Ascending aorta (tissue), 2 donors: ENCODE results near the gene SERPINA3. TPM values are rescaled to one million over a fixed set of nuclear protein-coding genes. Genes with fewer than 3 reads are reported as not detected.

Source experiments
- DNase-seq, 2 donors: peaks; one replicate each; pipeline ENCODE4 v3.0.0-alpha.2; 2019; ENCODE audit warnings: low spot score in 2 of 2
- H3K27ac ChIP-seq, 2 donors: fragments of 200-600 bp; sonication (generic); one replicate each; pipeline ENCODE4 v1.5.1; 2016 to 2017; ENCODE audit warnings: mild to moderate bottlenecking in 1 of 2
- H3K27me3 ChIP-seq: fragments of 200-600 bp; sonication (generic); one replicate; pipeline ENCODE4 v1.5.1; 2017
- H3K36me3 ChIP-seq, 2 donors: fragments of 200-600 bp; sonication (generic); one replicate each; pipeline ENCODE4 v1.5.1; 2016
- H3K4me1 ChIP-seq, 2 donors: fragments of 200-600 bp; sonication (generic); one replicate each; pipeline ENCODE4 v1.5.1; 2016 to 2017; ENCODE audit warnings: mild to moderate bottlenecking in 1 of 2
- H3K4me3 ChIP-seq, 2 donors: fragments of 200-600 bp; sonication (generic); one replicate each; pipeline ENCODE4 v1.5.1; 2016 to 2017; ENCODE audit warnings: mild to moderate bottlenecking in 1 of 2
- H3K9me3 ChIP-seq, 2 donors: fragments of 200-600 bp; sonication (generic); one replicate each; pipeline ENCODE4 v1.5.1; 2016
- intact Hi-C: fragments of 100-400 bp; cut with DNase I; formaldehyde crosslinking; loops from one replicate; pipeline ENCODE4 v1.15.1; 2023
- total RNA-seq: library from RNA; depleted of rRNA; stranded (reverse); fragments of >200 nt; gene quantifications from one replicate; pipeline ENCODE4 v1.1.0, GENCODE V29; 2016
- TF ChIP-seq, protein P1 (sequence below), 3 experiments: fragments of 200-600 bp in 2 of 3; fragments of 450-650 bp in 1 of 3; sonication (generic) in 2 of 3; IDR thresholded peaks; one replicate each; pipeline ENCODE4 v1.5.1; 2016 to 2019; ENCODE audit warnings: antibody characterized with exemption in 3 of 3, mild to moderate bottlenecking in 1 of 3, moderate library complexity in 1 of 3

The SERPINA3 gene
- total RNA-seq, 1 donor from 2014 or later, result 207 TPM

- no peak for DNase-seq
- intact Hi-C loops, result no loop called here
- H3K4me3 ChIP-seq, result no peak overlapping the region
- no peaks in the 10 kb centered on the region for H3K36me3 ChIP-seq
- no peaks in the 10 kb centered on the region for H3K9me3 ChIP-seq
- H3K4me1 ChIP-seq, result no peaks in the 10 kb centered on the region
- TF ChIP-seq, protein P1, sequence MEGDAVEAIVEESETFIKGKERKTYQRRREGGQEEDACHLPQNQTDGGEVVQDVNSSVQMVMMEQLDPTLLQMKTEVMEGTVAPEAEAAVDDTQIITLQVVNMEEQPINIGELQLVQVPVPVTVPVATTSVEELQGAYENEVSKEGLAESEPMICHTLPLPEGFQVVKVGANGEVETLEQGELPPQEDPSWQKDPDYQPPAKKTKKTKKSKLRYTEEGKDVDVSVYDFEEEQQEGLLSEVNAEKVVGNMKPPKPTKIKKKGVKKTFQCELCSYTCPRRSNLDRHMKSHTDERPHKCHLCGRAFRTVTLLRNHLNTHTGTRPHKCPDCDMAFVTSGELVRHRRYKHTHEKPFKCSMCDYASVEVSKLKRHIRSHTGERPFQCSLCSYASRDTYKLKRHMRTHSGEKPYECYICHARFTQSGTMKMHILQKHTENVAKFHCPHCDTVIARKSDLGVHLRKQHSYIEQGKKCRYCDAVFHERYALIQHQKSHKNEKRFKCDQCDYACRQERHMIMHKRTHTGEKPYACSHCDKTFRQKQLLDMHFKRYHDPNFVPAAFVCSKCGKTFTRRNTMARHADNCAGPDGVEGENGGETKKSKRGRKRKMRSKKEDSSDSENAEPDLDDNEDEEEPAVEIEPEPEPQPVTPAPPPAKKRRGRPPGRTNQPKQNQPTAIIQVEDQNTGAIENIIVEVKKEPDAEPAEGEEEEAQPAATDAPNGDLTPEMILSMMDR (IDR thresholded peaks at IDR 0.05), result no peak
- H3K27me3 ChIP-seq, result no peaks in the 10 kb centered on the region
- H3K27ac ChIP-seq, result no peak overlapping the region
These were observed 53.4 kb downstream of the SERPINA3 start for GRCh38 chr14:94665544-94665943.

DNA sequence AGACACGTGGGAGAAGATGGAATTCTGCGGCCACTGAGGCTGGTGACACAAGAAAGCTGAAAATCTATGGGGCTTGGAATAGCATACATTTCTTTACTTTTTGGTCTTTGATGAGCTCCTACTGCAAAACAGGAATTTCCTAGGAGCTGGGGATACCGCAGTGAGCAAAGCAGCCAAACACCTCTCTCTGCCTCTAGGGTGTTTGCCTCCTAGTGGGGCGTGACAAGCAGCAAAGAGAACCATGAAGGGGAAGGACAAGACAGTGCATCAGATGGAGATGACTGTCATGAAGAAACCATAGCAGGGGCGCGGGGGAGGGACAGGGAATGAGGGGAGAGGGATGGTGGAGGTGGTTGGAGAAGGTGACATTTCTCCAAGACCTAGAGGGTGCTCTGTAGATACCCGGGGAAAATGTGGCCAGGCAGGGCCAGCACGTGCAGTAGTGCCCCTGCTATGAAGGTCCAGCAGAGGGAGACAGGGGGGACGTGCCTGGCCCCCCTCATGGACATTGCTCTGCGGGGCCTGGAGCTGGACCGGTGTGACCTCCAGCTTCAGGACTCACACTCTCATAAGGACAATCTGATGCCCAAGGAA, 58.6 kb downstream of the SERPINA3 start:
- no peaks in the 10 kb centered on the region for H3K36me3 ChIP-seq
- no peaks in the 10 kb centered on the region for H3K4me1 ChIP-seq
- intact Hi-C loops, result no loop called here
- no peak overlapping the region for H3K27ac ChIP-seq
- H3K9me3 ChIP-seq, result no peaks in the 10 kb centered on the region
- H3K4me3 ChIP-seq, result no peak overlapping the region
- no peaks in the 10 kb centered on the region for H3K27me3 ChIP-seq
- peak in 1 of 2 donors; percentile 47 for DNase-seq
- TF ChIP-seq, protein P1 (IDR thresholded peaks at IDR 0.05), result no peak

DNA sequence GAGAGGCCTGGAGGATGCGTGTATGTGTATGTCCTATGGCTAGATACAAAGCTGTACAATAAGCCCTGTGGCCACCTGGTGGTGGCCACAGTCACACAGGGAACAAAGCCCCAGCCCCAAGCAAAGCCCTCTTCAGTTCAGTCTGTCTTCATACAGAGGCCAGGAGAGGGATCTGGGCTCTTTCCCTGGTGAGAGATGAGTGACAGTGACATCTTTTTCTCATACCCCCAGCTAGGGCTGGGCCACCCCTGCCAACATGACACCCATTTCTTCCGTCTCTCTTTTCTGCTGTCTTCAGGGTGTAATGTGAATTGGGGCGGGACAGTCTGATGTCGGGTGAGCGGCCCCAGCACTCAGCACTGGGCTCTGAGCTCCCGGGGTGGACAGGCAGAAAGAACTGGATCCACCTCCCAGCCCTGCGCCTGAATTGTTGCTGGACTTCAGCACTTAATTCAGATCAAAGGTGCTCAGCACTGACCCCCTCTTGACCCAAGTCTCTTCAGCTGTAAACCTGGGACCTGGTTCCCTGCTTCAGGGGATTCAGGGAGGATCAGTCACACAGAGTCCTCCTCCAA, 59.8 kb downstream of the SERPINA3 start:
- H3K36me3 ChIP-seq, result no peaks in the 10 kb centered on the region
- peak in 1 of 2 donors; percentile 30 for DNase-seq
- H3K27ac ChIP-seq, result no peak overlapping the region
- intact Hi-C loops, result no loop called here
- H3K9me3 ChIP-seq, result no peaks in the 10 kb centered on the region
- no peak overlapping the region for H3K4me3 ChIP-seq
- H3K4me1 ChIP-seq, result no peaks in the 10 kb centered on the region
- TF ChIP-seq, protein P1 (IDR thresholded peaks at IDR 0.05), result peak in 1 of 3 experiments; percentile 39
- no peaks in the 10 kb centered on the region for H3K27me3 ChIP-seq

GRCh38 chr14:94673071-94673470, 60.9 kb downstream of the SERPINA3 start:
- Histone ChIP-seq H3K36me3 (no peaks in the 10 kb centered on the region), H3K27me3 (no peaks in the 10 kb centered on the region), H3K27ac (no peak overlapping the region), H3K9me3 (no peaks in the 10 kb centered on the region), H3K4me1 (no peaks in the 10 kb centered on the region), H3K4me3 (no peak overlapping the region)
- TF ChIP-seq, protein P1 (IDR thresholded peaks at IDR 0.05), result no peak
- DNase-seq, result peak in 1 of 2 donors; percentile 3
- intact Hi-C loops, result no loop called here

Other genes starting within 250 kb of the SERPINA3 start
- not detected for gene SERPINA2, start 245.7 kb upstream of the SERPINA3 start, total RNA-seq
- 34.3 TPM for gene SERPINA1, start 223.8 kb upstream of the SERPINA3 start, total RNA-seq
- gene SERPINA11, start 159.6 kb upstream of the SERPINA3 start, total RNA-seq, result not detected
- not detected for gene SERPINA9, start 136.2 kb upstream of the SERPINA3 start, total RNA-seq
- gene SERPINA12, start 102.9 kb upstream of the SERPINA3 start, total RNA-seq, result not detected
- gene SERPINA4, start 50.9 kb upstream of the SERPINA3 start, total RNA-seq, result not detected
- gene SERPINA5, start 31.0 kb upstream of the SERPINA3 start, total RNA-seq, result 4.3 TPM
- gene GSC, start 157.7 kb downstream of the SERPINA3 start, total RNA-seq, result not detected